HG03520 (cell line): ENCODE measurements around the gene FHOD1.

ENCODE experiments used
- ATAC-seq: cut with Tn5 transposase; IDR thresholded peaks from one replicate; pipeline ENCODE4 v1.9.1; 2021; ENCODE audit warnings: mild to moderate bottlenecking, moderate library complexity; ENCODE audit not compliant: unreplicated experiment

FHOD1 gene

GRCh38 chr16:67252609-67253497 is 5.6 kb upstream of the FHOD1 start:
- no peak for ATAC-seq

GRCh38 chr16:67250045-67250327 is 2.7 kb upstream of the FHOD1 start:
- ATAC-seq: no peak

GRCh38 chr16:67249178-67250044 is 2.1 kb upstream of the FHOD1 start:
- ATAC-seq: no peak

- ATAC-seq: no peak
Measured at GRCh38 chr16:67248401-67249177, 1.3 kb upstream of the FHOD1 start, which contains the start of gene SLC9A5. Gene SLC9A5, plus strand, starts transcription at chr16:67248979. Its CDS starts 36 bp downstream, at chr16:67249015.

GRCh38 chr16:67248073-67248400 is 756 bp upstream of the FHOD1 start:
- ATAC-seq: no peak

- ATAC-seq: peak; percentile 3
Measured at GRCh38 chr16:67246756-67247191, 507 bp downstream of the FHOD1 start.

GRCh38 chr16:67246081-67246755 is 1.1 kb downstream of the FHOD1 start:
- peak; percentile 21 for ATAC-seq

GRCh38 chr16:67245674-67246080 is 1.6 kb downstream of the FHOD1 start:
- no peak for ATAC-seq

- ATAC-seq: no peak
Measured at GRCh38 chr16:67245186-67245585, 2.1 kb downstream of the FHOD1 start.

- ATAC-seq: peak; percentile 32
Measured at GRCh38 chr16:67244387-67245185, 2.7 kb downstream of the FHOD1 start.

GRCh38 chr16:67243481-67243880 is 3.8 kb downstream of the FHOD1 start:
- ATAC-seq: no peak

- no peak for ATAC-seq
Measured at GRCh38 chr16:67242138-67242730, 5.0 kb downstream of the FHOD1 start.

GRCh38 chr16:67241008-67241900 is 6.0 kb downstream of the FHOD1 start:
- no peak for ATAC-seq

- no peak for ATAC-seq
Measured at GRCh38 chr16:67240506-67240905, 6.8 kb downstream of the FHOD1 start.

GRCh38 chr16:67238806-67239470 is 8.3 kb downstream of the FHOD1 start:
- no peak for ATAC-seq

GRCh38 chr16:67238278-67238575 is 9.1 kb downstream of the FHOD1 start:
- no peak for ATAC-seq

- no peak for ATAC-seq
Measured at GRCh38 chr16:67237396-67238277, 9.6 kb downstream of the FHOD1 start.
